ENCODE measurements around the gene TOMM7.

TOMM7 gene

GRCh38 chr7:22822486-22823141 lies at the start of gene TOMM7:
Gene TOMM7, minus strand, starts transcription at chr7:22822849. Its CDS starts 70 bp downstream, at chr7:22822779.
- peak; percentile 93 to 94 for DNase-seq

GRCh38 chr7:22872096-22872807 lies 49.6 kb upstream of the TOMM7 start:
- DNase-seq, result peak; percentile 5 to 27

GRCh38 chr7:22871661-22872060 lies 49.0 kb upstream of the TOMM7 start:
- DNase-seq, result no peak

GRCh38 chr7:22868509-22868908 lies 45.9 kb upstream of the TOMM7 start:
- DNase-seq, result no peak

- DNase-seq, result no peak
Observed at GRCh38 chr7:22867589-22867988, 44.9 kb upstream of the TOMM7 start.

- no peak for DNase-seq
Observed at GRCh38 chr7:22867003-22867402, 44.4 kb upstream of the TOMM7 start.

GRCh38 chr7:22865602-22865960 lies 42.9 kb upstream of the TOMM7 start:
- no peak for DNase-seq

GRCh38 chr7:22864855-22865601 lies 42.4 kb upstream of the TOMM7 start:
- DNase-seq, result no peak

- no peak for DNase-seq
Observed at GRCh38 chr7:22864301-22864700, 41.7 kb upstream of the TOMM7 start.

- no peak for DNase-seq
Observed at GRCh38 chr7:22863156-22863899, 40.7 kb upstream of the TOMM7 start.

- DNase-seq, result no peak
Observed at GRCh38 chr7:22861576-22861975, 38.9 kb upstream of the TOMM7 start.

- DNase-seq, result peak in 1 of 2 donors; percentile 46
Observed at GRCh38 chr7:22860784-22861482, 38.3 kb upstream of the TOMM7 start.

- no peak for DNase-seq
Observed at GRCh38 chr7:22860337-22860736, 37.7 kb upstream of the TOMM7 start.

GRCh38 chr7:22859641-22860290 lies 37.1 kb upstream of the TOMM7 start:
- DNase-seq, result no peak

GRCh38 chr7:22858640-22859561 lies 36.3 kb upstream of the TOMM7 start:
- no peak for DNase-seq

GRCh38 chr7:22858274-22858639 lies 35.6 kb upstream of the TOMM7 start:
- no peak for DNase-seq

- DNase-seq, result no peak
Observed at GRCh38 chr7:22856416-22856815, 33.8 kb upstream of the TOMM7 start.

GRCh38 chr7:22855049-22855392 lies 32.4 kb upstream of the TOMM7 start:
- DNase-seq, result peak in 1 of 2 donors; percentile 36

- DNase-seq, result peak; percentile 83 to 85
Observed at GRCh38 chr7:22854158-22855048, 31.8 kb upstream of the TOMM7 start.

GRCh38 chr7:22853674-22854157 lies 31.1 kb upstream of the TOMM7 start:
- DNase-seq, result peak; percentile 63 to 74

Measured in CD4-positive, alpha-beta T cell treated with Interleukin-4 for 1 hour (primary cell).